Pons (tissue), 1 donor: Measurements from ENCODE around the gene ZNF302.
"Not testable (repeated sequence)": the region's sequence is repeated elsewhere in the genome, so short reads cannot be mapped to it uniquely, and the experiment has no call there.

Experiments
- DNase-seq: peaks from one replicate; pipeline ENCODE4 v3.0.0-alpha.2; 2016; ENCODE audit warnings: low spot score

Gene ZNF302

GRCh38 chr19:34673590-34673989, 3.9 kb upstream of the ZNF302 start:
- no peak for DNase-seq

GRCh38 chr19:34675250-34675649, 2.2 kb upstream of the ZNF302 start:
- no peak for DNase-seq

- DNase-seq, result no peak
These were observed 1.6 kb upstream of the ZNF302 start for GRCh38 chr19:34675919-34676318.

- DNase-seq, result no peak
These were observed 637 bp upstream of the ZNF302 start, which contains the start of gene SCGB2B2 for GRCh38 chr19:34676697-34677385. Gene SCGB2B2 (minus strand): TSS chr19:34677159. CDS start chr19:34594563, 82,596 bp downstream.

GRCh38 chr19:34678085-34678412, 571 bp downstream of the ZNF302 start:
- DNase-seq, result no peak

GRCh38 chr19:34678421-34678820, 943 bp downstream of the ZNF302 start:
- DNase-seq, result no peak

GRCh38 chr19:34681478-34681877, 4.0 kb downstream of the ZNF302 start:
- DNase-seq, result no peak

GRCh38 chr19:34685266-34685665, 7.8 kb downstream of the ZNF302 start:
- DNase-seq, result not testable (repeated sequence)

- DNase-seq, result no peak
These were observed 9.0 kb downstream of the ZNF302 start for GRCh38 chr19:34686455-34686854.

- DNase-seq, result no peak
These were observed 9.9 kb downstream of the ZNF302 start for GRCh38 chr19:34687348-34687747.

GRCh38 chr19:34688592-34688991, 11.1 kb downstream of the ZNF302 start:
- DNase-seq, result no peak

- DNase-seq, result no peak
These were observed 12.9 kb downstream of the ZNF302 start for GRCh38 chr19:34690372-34690771.

- DNase-seq, result no peak
These were observed 15.1 kb downstream of the ZNF302 start for GRCh38 chr19:34692549-34692948.

GRCh38 chr19:34707661-34708060, 30.2 kb downstream of the ZNF302 start:
- DNase-seq, result no peak

GRCh38 chr19:34711890-34712289, 34.4 kb downstream of the ZNF302 start:
- no peak for DNase-seq

GRCh38 chr19:34712395-34713261, 35.1 kb downstream of the ZNF302 start:
- DNase-seq, result peak; percentile 83

- DNase-seq, result no peak
These were observed 35.8 kb downstream of the ZNF302 start for GRCh38 chr19:34713262-34713637.

- no peak for DNase-seq
These were observed 37.9 kb downstream of the ZNF302 start for GRCh38 chr19:34715357-34715756.

- no peak for DNase-seq
These were observed 44.9 kb downstream of the ZNF302 start for GRCh38 chr19:34722353-34722752.

- no peak for DNase-seq
These were observed 47.9 kb downstream of the ZNF302 start for GRCh38 chr19:34725400-34725799.

GRCh38 chr19:34731019-34731829, 53.7 kb downstream of the ZNF302 start:
- DNase-seq, result no peak

- DNase-seq, result no peak
These were observed 54.5 kb downstream of the ZNF302 start for GRCh38 chr19:34731964-34732363.
